DMS79 treated with DMSO at 0.1 percent for 48 hours (cell line): ENCODE data around the gene ARMC8.
"Not testable (repeated sequence)": the region's sequence is repeated elsewhere in the genome, so short reads cannot be mapped to it uniquely, and the experiment has no call there.

ENCODE experiments used
- DNase-seq: peaks from one replicate; lab custom pipeline; 2025; lab: John Stamatoyannopoulos, UW

Gene ARMC8

GRCh38 chr3:138187296-138188012 is at the start of gene ARMC8:
TSS of gene ARMC8 (plus strand) at chr3:138187301. CDS start at chr3:138187555, 254 bp downstream.
- peak; percentile 43 for DNase-seq

- no peak for DNase-seq
Measured at GRCh38 chr3:138137861-138138260, 49.2 kb upstream of the ARMC8 start.

GRCh38 chr3:138139691-138140090 is 47.4 kb upstream of the ARMC8 start:
- no peak for DNase-seq

- no peak for DNase-seq
Measured at GRCh38 chr3:138140940-138141339, 46.2 kb upstream of the ARMC8 start.

GRCh38 chr3:138142181-138142580 is 44.9 kb upstream of the ARMC8 start:
- not testable (repeated sequence) for DNase-seq

- DNase-seq: no peak
Measured at GRCh38 chr3:138148503-138148902, 38.6 kb upstream of the ARMC8 start.

GRCh38 chr3:138154534-138154933 is 32.6 kb upstream of the ARMC8 start:
- DNase-seq: no peak

- DNase-seq: no peak
Measured at GRCh38 chr3:138157743-138158142, 29.4 kb upstream of the ARMC8 start.

- no peak for DNase-seq
Measured at GRCh38 chr3:138165061-138165460, 22.0 kb upstream of the ARMC8 start.

GRCh38 chr3:138172625-138173024 is 14.5 kb upstream of the ARMC8 start:
- DNase-seq: no peak

GRCh38 chr3:138173769-138174420 is 13.2 kb upstream of the ARMC8 start:
- peak; percentile 56 for DNase-seq

GRCh38 chr3:138174421-138175131 is 12.5 kb upstream of the ARMC8 start, which contains the start of gene DBR1:
TSS of gene DBR1 (minus strand) at chr3:138174921. CDS start at chr3:138174795, 126 bp downstream.
- peak; percentile 85 for DNase-seq

GRCh38 chr3:138180375-138181029 is 6.6 kb upstream of the ARMC8 start:
- DNase-seq: peak; percentile 62

- DNase-seq: no peak
Measured at GRCh38 chr3:138184994-138185393, 2.1 kb upstream of the ARMC8 start.

- DNase-seq: no peak
Measured at GRCh38 chr3:138186221-138186620, 880 bp upstream of the ARMC8 start.

- peak; percentile 91 for DNase-seq
Measured at GRCh38 chr3:138186803-138187295, 252 bp upstream of the ARMC8 start.

GRCh38 chr3:138188013-138188730 is 1.1 kb downstream of the ARMC8 start:
- no peak for DNase-seq

GRCh38 chr3:138195481-138195880 is 8.4 kb downstream of the ARMC8 start:
- DNase-seq: no peak

GRCh38 chr3:138196023-138196422 is 8.9 kb downstream of the ARMC8 start:
- no peak for DNase-seq

- no peak for DNase-seq
Measured at GRCh38 chr3:138197058-138197457, 10.0 kb downstream of the ARMC8 start.

GRCh38 chr3:138197524-138197923 is 10.4 kb downstream of the ARMC8 start:
- no peak for DNase-seq
